Right renal cortex interstitium (tissue), 3 donors: Measurements from ENCODE around the gene SULT1A1. TPM values are rescaled to one million over a fixed set of nuclear protein-coding genes. Genes with fewer than 3 reads are reported as not detected.
"Not testable (repeated sequence)": the region's sequence is repeated elsewhere in the genome, so short reads cannot be mapped to it uniquely, and the experiment has no call there.

Experiments used
- DNase-seq, 3 donors: peaks; one replicate each; pipeline ENCODE4 v3.0.0-alpha.2; 2013; ENCODE audit warnings: low read depth in 3 of 3, low spot score in 2 of 3
- polyA plus RNA-seq, 3 donors: library from polyadenylated mRNA; unstranded; fragments of 120-200 nt; gene quantifications; one replicate each; pipeline ENCODE4 v1.2.1, GENCODE V29; 2013; ENCODE audit not compliant: insufficient read length in 3 of 3

The SULT1A1 gene
- polyA plus RNA-seq, 3 donors: 17.8 to 22.4 (median 20.6) TPM

GRCh38 chr16:28608867-28609596 is 812 bp downstream of the SULT1A1 start:
- DNase-seq: not testable (repeated sequence)

GRCh38 chr16:28608496-28608808 is 1.4 kb downstream of the SULT1A1 start:
- not testable (repeated sequence) for DNase-seq

DNA sequence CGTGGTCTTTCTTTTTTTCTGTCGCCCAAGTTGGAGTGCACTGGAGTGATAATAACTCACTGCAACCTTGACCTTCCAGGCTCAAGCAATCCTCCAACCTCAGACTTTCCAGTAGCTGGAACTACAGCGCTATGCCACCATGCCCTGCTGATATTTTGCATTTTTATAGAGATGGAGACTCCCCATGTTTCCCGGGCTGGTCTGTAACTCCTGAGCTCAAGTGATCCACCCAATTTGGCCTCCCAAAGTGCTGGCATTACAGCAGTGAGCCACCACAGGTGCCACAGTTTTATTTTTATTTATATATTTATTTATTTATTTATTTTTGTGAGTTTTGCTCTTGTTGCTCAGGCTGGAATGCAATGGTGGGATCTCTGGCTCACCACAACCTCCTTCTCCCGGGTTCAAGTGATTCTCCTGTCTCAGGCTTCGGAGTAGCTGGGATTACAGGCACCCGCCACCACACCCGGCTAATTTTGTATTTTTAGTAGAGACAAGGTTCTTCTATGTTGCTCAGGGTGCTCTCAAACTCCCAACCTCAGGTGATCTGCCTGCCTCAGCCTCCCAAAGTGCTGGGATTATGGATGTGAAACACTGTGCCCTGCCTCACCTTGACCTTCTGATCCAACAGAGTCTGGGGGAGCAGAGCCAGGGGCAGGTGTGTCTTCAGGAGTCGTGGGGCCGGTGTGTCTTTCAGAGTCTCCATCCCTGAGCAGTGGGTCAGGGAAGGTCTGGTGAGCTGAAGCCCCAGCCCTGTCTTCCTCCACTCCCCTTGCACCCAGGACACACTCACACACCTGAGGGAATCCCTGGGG is 2.0 kb downstream of the SULT1A1 start:
- DNase-seq: not testable (repeated sequence)

- no peak for DNase-seq
Measured at GRCh38 chr16:28607116-28607623, 2.7 kb downstream of the SULT1A1 start.

GRCh38 chr16:28606291-28607115 is 3.3 kb downstream of the SULT1A1 start:
- no peak for DNase-seq

DNA sequence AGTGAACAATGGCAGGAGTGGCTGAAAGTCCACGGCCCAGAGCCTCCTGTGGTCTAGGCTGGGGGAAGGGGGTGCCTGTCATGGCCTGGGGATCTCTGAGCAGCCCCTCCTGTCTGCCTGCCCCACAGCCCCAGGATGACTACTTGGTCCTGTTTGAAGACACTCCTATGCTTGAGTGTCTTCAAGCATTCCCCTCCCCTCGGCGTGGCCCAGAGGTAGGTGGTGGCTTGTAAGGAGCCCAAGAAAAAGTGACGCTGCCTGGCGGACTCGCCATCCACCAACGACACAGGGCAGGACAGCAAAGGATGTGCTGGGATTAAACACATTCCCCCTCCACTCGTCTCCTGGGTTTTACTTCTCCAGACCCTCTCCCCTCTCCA is 5.7 kb downstream of the SULT1A1 start:
- no peak for DNase-seq

GRCh38 chr16:28603381-28604185 is 6.3 kb downstream of the SULT1A1 start:
- DNase-seq: no peak

DNA sequence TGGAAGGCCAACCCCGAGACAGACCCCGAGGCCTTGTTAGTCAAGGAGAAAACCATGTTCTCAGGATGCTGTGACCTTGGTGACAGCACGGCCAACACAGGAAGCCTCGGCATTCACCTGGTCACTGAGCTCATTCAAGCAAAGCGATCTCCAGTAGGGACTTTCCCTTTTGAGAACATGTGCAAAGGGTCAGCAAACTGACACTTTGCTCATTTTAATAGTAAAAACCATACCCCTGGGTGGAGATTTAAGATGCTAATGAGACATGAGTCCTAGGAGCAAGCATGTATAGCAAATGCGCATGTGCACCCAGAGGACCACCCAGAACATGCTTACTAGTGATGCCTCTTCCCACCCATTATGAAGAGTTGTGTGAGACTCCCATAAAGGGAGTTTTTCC is 7.3 kb downstream of the SULT1A1 start:
- no peak for DNase-seq

DNA sequence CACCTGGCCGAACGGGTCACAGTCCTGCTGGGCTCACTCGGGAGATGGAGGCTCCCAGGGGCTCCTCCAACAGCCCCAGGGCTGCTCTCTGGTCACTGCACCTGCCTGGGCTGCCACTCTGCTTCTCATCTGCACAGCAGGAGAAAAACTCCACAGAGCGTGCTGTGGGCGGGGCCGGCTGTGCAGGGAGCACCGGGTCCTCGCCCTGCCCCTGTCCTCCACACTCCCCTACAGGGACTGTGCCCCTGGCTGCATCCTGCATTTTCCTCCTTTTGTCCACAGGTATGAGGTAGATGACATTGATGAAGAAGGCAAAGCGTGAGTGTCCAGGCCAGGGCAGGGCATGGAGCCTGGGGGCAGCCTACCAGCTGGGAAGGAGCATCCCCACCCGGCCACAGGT is 7.8 kb downstream of the SULT1A1 start:
- not testable (repeated sequence) for DNase-seq

DNA sequence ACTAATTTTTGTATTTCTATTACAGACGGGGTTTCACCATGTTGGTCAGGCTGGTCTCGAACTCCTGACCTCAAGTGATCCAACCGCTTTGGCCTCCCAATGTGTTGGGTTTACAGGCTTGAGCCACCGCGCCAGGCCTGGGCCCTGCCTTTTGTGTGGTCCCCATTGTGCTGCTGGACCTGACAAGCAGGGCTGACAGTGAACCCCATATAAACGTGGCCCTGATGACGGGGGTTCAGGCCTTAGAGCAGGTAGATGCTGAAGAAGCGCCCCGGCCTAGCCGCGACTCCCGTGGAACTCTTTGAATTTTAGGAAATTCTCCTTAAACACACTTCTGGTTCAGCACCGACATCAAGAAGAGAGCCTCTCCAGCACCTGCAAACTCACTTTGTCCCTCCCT is 8.3 kb downstream of the SULT1A1 start:
- not testable (repeated sequence) for DNase-seq

DNA sequence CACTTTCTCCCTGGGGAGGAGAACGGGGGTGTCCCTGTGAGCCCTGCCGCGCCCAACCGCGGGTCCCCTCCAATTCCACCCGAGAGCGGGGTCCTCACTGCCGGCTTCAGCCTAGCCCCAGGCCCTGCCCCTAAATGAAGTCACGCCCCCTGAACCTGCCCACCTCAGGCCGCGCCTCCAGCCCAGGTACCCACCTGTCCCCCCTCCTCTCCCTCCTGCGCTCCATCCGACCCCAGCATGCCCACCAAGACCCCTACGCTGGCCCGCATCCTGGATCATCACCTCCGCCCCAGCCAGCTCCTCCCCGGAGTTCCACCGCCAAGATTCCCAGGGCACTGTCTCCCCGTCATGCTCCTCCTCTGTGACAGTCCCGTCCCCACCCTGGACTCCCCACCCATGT is 8.9 kb downstream of the SULT1A1 start:
- not testable (repeated sequence) for DNase-seq

- DNase-seq: not testable (repeated sequence)
Measured at GRCh38 chr16:28599377-28600285, 10.2 kb downstream of the SULT1A1 start.

DNA sequence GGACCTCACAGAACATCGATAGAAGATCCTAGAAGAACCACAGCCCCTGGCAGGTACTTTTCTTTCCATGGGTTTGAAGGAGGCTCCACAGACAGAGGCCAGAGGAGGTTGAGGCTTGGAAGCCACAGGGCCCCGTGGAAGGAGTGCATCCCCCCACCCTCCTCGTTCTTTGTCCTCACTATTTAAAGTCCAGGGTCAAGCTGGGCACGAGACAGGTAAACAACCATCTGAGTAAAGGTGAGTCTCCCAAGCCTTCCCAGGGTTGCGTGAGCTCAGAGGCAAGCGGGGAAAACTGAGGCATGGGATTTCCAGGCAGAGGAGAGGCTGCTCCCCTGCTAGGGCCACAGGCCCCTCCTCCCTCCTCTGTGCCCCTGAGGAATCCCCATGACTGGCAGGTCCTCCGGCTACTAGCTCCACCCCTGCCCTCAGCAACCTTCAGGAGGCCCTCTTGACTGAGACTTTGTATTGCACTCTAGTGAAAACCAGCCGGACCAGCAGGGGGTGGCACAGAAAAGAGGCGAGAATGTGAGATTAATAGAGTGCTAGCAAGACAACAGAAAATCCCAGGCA is 12.1 kb downstream of the SULT1A1 start:
- no peak for DNase-seq

- peak in 1 of 3 donors; percentile 45 for DNase-seq
Measured at GRCh38 chr16:28596840-28597691, 12.8 kb downstream of the SULT1A1 start, which contains the start of gene SULT1A2. TSS of gene SULT1A2 (minus strand) at chr16:28597050. CDS start at chr16:28595930, 1,120 bp downstream.

GRCh38 chr16:28596115-28596630 is 13.7 kb downstream of the SULT1A1 start:
- no peak for DNase-seq

- not testable (repeated sequence) for DNase-seq
Measured at GRCh38 chr16:28595451-28595850, 14.4 kb downstream of the SULT1A1 start.

GRCh38 chr16:28592979-28593553 is 16.8 kb downstream of the SULT1A1 start:
- DNase-seq: no peak
